Vagina (tissue), 2 donors: ENCODE measurements around the gene TNK1.

ENCODE experiments used
- POLR2AphosphoS5 ChIP-seq, 2 donors: sonication (generic); formaldehyde crosslinking; IDR thresholded peaks; one replicate each; pipeline ENCODE4 v1.9.0; 2017; ENCODE audit warnings: antibody characterized with exemption in 2 of 2, mild to moderate bottlenecking in 2 of 2, low read depth in 1 of 2; ENCODE audit not compliant: insufficient read depth in 1 of 2
- TF ChIP-seq, protein P1 (sequence below), 3 experiments: fragments of 450-650 bp in 2 of 3; fragments of 200-600 bp in 1 of 3; sonication (generic) in 1 of 3; IDR thresholded peaks; one replicate each; pipeline ENCODE4 v1.5.1; 2017 to 2019; ENCODE audit warnings: antibody characterized with exemption in 3 of 3, mild to moderate bottlenecking in 2 of 3, moderate library complexity in 2 of 3

DNA sequence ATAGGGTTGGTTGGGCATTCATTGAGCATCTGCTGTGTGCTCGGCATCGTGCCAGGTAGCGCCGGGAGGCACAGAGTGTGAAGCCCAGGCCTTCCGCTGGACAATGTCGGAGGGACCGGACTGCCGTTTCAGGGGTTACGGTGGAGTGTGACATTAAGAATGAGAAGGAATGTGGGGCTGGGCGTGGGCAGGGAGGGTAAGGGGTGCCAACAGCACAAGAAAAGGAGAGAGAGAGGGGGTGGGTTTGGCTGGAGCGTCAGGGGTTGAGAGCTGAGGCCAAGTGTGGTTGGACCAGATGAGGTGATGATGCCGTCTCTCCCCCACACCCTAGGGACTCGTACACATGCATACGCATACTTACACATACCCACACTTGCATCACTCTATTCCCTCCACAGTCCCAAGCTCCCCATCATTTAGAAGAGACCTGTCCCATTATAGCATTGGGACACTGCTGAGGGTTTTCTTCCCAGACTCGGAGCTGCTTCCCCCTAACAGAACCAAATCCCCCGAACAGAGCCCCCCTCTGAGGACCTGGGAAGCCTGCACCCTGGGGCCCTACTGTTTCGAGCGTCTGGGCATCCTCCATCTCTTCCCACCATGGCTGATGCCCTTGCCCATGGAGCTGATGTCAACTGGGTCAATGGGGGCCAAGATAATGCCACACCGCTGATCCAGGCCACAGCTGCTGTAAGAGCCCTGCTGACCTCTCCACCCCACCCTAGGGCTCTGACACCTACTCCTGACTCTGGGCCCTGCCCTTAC is 32.2 kb upstream of the TNK1 start:
- TF ChIP-seq, protein P1, sequence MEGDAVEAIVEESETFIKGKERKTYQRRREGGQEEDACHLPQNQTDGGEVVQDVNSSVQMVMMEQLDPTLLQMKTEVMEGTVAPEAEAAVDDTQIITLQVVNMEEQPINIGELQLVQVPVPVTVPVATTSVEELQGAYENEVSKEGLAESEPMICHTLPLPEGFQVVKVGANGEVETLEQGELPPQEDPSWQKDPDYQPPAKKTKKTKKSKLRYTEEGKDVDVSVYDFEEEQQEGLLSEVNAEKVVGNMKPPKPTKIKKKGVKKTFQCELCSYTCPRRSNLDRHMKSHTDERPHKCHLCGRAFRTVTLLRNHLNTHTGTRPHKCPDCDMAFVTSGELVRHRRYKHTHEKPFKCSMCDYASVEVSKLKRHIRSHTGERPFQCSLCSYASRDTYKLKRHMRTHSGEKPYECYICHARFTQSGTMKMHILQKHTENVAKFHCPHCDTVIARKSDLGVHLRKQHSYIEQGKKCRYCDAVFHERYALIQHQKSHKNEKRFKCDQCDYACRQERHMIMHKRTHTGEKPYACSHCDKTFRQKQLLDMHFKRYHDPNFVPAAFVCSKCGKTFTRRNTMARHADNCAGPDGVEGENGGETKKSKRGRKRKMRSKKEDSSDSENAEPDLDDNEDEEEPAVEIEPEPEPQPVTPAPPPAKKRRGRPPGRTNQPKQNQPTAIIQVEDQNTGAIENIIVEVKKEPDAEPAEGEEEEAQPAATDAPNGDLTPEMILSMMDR (IDR thresholded peaks at IDR 0.05): no peak
- TF ChIP-seq POLR2AphosphoS5 (IDR thresholded peaks at IDR 0.05; ENCODE audit: insufficient read depth in 1 of 2, low read depth in 1 of 2): no peak
